GM21825 (cell line): ENCODE results near the gene SLC5A4.

Source experiments
- ATAC-seq: cut with Tn5 transposase; IDR thresholded peaks from one replicate; pipeline ENCODE4 v1.9.1; 2021; ENCODE audit warnings: mild to moderate bottlenecking, moderate library complexity; ENCODE audit not compliant: unreplicated experiment

Gene SLC5A4

DNA sequence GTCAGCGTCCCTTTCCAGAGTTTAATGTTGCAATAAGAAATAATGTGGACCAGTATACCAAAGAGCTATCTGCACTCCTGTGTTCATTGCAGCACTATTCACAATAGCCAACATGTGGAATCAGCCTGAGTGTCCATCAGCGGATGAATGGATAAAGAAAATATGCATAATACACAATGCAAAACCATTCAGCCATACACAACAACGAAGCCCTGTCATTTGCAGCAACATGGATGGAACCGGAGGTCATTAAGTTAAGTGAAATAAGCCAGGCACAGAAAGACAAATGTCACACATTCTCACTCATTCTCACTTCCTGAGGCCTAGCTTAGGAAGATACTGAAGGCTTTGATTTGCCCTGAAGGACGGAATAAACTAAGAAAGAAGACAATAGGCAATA, 22.1 kb downstream of the SLC5A4 start:
- no peak for ATAC-seq

DNA sequence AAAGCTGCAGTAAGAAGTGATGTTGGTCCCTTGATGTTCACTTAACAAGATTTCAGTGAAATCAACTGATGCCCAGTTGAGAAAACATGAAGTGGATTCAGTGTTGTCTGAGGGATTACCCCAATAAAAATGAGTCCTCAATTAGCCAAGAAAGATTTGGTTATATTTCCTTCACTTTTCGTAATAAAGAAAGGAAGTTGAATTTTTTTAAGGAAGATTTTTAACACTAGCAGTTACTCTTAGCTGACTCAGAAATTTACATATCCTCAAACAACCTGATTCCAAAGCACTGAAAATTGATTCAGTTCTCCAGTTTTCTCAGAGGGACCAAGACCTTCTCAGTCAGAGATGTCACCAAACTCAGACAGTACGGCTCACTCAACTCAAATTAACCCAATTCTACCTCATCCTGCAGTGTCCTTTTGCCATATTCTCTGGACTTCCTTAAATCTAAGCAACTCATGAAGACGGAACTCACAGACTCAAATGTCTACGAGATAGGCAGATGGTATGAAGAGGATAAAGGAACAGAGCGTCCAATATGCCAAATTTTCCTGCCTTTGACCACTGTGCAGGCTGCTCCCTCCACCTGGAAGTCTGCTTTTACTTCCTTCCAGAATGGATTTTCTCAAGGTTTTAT, 22.8 kb downstream of the SLC5A4 start:
- ATAC-seq, result no peak

- no peak for ATAC-seq
Observed at GRCh38 chr22:32226326-32227104, 28.6 kb downstream of the SLC5A4 start.

GRCh38 chr22:32222991-32223390, 32.2 kb downstream of the SLC5A4 start:
- ATAC-seq, result no peak

DNA sequence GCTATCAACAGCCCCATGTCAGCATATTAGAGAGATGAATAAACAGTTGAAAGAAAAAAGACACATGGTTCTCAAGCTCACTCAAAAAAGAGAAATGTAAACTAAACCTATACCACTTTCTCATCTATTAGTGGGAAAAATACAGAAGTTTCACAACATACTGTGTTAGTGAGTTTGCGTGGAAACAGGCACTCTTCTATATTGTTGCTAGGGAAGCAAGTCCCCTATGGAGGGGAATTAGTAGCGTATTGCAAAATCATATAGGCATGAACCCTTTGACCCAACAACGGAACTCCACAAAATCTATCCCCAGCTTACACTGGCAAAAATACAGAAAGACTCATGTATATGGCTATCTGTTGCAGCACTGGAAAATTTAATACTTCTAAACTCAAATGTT, 36.1 kb downstream of the SLC5A4 start:
- no peak for ATAC-seq

DNA sequence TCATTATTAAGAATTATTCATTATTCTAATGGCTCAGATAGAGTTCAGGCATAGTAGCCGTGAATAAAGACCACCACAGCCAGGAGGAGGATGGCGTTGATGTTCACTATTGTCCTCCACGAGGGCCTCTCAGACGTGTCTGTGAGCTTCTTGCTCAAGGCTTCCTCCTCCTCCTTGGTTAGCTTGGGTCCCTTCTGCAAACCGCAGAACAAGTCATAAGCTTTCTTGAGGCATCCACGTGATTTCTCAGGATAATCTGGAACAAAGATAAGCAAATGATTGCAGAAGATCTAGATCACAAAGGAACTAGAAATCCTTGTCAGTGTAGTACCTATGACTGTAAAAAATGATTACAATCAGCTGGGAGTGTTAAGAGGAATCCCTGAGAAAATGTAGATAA, 36.7 kb downstream of the SLC5A4 start:
- no peak for ATAC-seq

DNA sequence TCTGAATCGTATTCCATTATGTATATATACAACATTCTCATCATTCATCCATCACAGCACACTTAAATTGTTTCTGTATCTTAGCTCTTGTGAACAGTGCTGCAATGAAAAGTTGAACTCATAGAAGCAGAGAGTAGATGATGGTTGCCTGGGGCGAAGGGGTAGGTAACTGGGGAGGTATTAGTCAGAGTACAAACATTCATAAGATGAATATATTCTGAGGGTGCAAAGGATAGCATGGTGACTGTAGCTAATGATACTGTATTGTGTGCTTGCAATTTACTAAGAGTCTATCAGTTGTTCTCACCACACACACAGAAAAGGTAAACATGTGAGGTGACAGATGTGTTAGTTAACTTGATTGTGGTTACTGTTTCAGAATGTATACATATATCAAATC, 37.7 kb downstream of the SLC5A4 start:
- ATAC-seq, result no peak

- ATAC-seq, result no peak
Observed at GRCh38 chr22:32216911-32217310, 38.2 kb downstream of the SLC5A4 start.

GRCh38 chr22:32211011-32211410, 44.1 kb downstream of the SLC5A4 start:
- ATAC-seq, result no peak

DNA sequence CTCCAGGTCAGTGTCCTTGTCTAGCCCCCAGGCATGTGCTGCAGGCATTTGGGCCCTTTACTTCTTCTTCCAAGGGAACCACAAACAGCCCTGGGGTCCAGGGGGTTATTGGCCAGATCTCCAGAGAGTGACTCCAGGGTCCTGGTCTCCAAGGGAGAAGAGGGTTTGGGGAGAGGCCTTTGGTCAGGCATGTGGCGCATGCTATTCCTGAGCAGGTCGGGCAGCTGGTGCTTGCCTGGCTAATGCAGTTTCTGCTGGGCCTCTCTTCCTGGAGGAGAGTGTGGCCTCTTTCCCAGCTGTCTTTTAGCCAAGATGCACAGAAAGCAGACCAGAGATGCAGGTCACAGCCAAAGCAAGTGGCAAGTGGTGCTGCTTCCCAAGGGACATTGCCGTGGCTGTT, 46.5 kb downstream of the SLC5A4 start:
- no peak for ATAC-seq

DNA sequence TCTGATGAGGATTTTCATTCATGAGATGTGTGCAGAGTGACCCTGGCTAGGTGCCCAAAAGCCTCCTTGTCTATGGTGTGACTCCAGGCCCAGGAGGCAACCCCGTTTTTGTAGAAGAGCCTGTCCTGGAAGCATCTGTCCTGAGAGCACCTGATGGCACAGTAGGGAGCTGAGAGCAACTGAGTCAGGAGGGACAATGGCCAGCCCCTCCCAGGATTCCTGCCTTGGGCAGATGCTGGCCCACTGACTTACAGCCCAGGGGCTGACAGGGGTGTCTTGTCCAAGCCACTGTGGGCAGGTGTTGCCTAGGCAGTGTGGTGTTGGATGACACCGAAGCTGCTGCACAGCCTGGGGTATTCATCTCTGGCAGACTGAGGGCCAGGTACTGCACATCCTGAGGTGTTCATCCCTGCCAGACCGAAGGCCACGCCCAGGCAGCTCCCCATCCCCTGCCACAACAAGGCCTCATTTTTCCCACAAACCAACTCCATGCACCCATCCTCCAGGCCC, 47.1 kb downstream of the SLC5A4 start:
- no peak for ATAC-seq

DNA sequence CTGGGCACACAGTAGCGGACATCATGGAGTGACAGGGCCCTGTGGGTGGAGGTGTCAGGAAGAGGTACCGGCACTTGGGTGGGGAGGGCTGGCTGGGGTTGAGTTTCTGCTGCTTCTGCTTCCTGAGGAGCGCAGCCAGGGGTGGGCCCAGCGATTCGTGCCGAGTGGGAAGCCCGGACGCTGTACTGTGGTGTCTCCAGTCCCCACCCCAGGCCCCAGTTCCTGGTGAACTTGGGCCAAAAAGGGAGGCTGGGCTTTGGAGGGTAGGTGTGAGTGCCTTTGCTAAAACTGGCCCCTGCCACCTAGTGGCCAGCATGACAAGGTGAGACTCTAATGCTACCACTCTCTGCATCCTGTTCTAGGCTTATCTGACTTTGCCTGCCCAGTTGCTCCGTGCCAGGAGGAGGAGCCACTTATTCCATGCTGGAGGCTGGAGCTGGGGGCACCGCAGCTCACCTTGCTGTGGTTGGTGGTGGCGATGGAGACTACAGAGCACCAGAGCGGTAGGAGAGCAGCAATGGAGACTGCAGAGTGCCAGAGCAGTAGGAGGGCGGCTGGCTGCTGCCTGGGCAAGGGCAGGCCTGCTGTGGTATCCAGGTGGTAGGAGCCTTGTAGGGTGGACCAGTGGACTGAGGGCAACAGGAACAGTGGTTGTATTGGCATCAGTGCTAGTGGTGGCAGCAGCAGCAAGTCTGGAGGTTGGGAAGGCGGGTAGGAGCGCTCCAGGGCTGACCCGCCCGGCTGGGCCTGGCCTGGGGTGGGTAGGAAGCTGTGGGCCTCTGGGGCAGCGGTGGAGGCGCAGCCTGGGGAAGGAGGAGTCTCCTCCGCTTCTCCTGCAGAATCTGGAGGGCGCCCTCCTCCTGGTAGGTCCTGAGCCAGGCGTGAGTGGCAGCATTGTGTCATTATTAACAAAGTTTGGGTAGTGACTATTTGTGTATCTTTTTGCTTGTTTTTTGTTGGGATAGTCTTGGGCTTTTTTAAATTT, 48.1 kb downstream of the SLC5A4 start:
- ATAC-seq, result no peak

GRCh38 chr22:32205974-32206773, 49.0 kb downstream of the SLC5A4 start:
- no peak for ATAC-seq

GRCh38 chr22:32204856-32205722, 50.1 kb downstream of the SLC5A4 start, which contains the start of gene RFPL2:
TSS of gene RFPL2 (minus strand) at chr22:32205073. CDS start at chr22:32202451, 2,622 bp downstream.
- ATAC-seq, result no peak

DNA sequence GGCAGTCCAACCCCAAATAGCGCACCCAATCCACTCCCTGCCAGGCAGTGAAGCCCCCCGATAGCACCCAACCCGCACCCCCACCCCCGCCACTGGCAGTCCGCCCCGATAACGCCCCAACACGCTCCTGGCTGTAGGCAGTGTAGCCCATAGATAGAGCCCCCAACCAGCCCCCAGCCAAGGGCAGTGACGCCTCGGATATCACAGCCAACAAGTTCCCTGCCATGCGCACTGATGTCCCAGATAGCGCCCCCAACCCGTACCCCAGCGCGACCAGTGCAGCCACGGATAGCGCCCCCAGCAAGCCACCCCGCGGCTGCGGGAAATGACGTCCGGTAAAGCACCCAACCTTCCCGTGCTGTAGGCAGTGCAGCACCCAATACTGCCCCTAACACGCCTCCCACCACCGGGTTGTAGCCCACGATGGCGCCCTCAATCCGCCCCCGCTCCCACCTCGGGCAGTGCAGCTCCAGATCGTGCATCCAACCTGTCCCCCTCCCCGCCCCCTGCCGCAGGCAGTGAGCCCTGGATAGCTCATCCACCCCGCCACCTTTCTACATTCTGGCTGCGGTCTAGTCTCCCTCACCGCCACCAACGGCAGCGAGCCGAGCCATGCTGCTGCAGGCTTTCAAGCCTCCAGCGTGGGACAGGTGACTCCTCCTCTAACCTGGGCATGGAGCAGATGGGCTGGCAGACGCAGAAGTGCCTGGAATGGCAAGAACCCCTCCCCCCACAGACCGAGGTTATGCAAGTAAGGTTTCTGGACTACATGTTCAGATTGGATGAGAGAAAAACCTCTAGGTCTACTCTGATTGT, 50.9 kb downstream of the SLC5A4 start:
- ATAC-seq, result no peak

DNA sequence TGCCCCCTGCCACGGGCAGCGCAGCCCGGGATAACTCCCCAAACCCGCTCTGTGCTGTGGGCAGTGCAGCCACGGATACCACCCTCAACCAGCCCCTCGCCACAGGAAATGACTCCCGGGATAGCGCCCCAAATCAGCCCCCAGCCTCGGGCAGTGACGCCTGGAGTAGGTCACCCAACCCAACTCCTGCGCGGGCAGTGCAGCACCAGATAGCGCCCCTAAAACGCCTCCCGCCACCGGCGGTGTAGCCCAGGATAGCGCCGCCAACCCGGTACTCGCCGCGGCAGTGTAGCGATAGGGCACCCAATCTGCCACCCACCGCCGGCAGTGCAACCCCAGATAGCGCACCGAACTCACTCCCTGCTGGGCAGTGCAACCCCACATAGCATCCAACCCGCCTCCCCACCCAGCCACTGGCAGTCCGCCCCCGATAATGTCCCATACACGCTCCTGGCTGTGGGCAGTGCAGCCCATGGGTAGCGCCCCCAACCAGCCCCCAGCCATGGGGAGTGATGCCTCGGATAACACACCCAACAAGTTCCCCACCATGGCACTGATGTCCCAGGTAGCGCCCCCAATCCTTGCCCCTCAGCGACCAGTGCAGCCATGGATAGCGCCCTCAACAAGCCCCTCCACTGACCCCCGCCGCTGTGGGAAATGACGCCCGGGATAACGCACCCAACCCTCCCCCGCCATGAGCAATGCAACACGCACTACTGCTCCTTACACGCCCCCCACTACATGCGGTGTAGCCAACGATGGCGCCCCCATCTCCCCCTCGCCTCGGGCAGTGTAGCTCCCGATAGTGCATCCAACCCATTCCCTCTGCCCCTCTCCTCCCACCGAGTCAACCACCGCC, 51.7 kb downstream of the SLC5A4 start:
- ATAC-seq, result no peak

GRCh38 chr22:32202539-32203180, 52.5 kb downstream of the SLC5A4 start:
- no peak for ATAC-seq
